Measurements from ENCODE around the gene CDS1.
"Not testable (repeated sequence)": the region's sequence is repeated elsewhere in the genome, so short reads cannot be mapped to it uniquely, and the experiment has no call there.

CDS1 gene

DNA sequence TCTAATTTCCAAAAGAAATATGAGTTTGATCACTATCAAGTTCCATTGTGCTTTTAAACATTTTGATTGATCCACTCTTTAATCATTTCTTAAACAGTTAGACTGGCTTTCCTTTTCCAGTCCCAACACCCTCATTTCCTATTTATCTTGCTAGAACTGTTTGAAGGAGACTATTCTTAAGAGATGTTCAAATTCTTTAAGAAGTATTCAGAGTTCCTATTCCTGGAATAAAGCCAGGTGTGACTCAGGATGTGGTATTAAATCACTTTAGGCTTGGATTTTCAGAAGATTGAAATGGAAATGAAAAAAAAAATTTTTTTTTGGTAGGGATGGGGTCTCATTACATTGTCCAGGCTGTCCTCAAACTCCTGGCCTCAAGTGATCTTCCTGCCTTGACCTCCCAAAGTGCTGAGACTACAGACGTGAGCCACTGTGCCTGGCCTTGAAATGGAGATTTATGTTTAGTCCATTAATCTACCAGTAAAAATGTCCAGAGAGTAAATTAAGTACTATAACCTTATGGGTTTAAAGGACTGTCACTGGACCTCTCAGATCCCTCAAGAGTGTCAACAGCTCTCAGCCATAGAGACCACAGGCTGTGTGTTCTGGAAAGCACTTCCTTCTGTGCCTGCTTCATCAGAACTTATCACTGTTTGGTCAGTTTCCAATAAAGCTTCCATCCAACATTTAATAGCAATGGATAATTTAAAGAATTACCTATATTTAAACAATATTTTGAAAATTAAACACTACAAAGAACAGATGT, 90.7 kb downstream of the CDS1 start:
- DNase-seq (ENCODE audit: low read depth in 2 of 2), result no peak

DNA sequence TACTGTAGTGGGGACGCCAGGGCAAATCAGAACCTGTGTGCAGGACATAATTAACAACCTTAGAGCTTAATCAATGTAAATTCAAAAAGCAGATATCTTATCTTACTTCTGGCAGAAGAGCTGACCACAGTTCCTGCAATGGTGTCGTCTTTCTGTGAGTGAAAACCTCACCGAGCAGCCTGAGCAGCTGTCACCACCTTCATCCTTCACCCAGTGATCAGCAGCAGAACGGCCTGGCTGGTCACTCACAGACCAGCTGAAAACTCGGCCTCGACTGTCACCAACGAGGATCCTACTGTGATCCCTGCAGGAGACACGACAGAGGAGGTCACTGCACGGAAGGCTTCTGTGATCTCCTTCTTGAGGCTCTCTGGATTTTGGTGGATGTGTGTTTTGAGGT, 94.2 kb downstream of the CDS1 start:
- DNase-seq (ENCODE audit: low read depth in 2 of 2), result no peak

DNA sequence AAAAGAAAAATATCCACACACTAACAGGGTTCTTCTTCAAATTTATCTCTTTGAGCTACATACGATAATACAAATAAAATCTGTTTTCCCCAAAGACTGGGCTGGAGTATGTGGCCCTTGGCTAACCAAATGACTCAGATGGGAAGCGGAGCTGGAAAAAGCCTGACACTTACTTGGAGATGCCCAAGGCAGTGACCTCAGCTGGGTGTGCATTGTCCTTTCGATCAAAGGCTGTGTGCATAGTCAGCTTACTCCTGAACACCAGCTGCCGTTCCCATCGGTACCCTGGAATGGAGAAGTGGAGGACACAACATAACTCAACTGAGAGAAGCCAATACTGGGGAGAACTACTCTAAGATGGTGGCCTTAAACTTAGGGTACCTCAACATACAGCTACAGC, 95.1 kb downstream of the CDS1 start:
- DNase-seq (ENCODE audit: low read depth in 2 of 2), result no peak

GRCh38 chr4:84678976-84679744, 96.2 kb downstream of the CDS1 start:
- DNase-seq (ENCODE audit: low read depth in 2 of 2), result no peak

DNA sequence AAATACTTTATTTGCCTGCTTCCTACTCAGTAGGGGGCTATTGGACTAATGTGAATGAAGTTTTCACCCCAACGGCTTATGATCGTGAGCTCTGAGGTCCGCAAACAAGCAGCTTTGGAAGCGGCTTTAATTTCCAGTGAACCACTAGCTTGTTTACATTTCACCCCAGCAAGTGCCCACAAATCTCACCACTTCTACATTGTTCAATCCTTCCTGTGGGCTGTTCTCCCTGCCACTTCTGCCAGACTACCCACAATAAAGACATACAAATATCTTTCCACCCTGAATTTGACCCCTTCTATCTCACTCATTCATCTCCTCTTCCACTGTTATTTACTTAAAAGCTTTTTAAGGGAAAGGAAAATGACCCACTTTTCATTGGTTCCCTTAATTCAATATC, 98.0 kb downstream of the CDS1 start:
- no peak for DNase-seq (ENCODE audit: low read depth in 2 of 2)

- no peak for DNase-seq (ENCODE audit: low read depth in 2 of 2)
Observed at GRCh38 chr4:84681486-84682274, 98.8 kb downstream of the CDS1 start.

DNA sequence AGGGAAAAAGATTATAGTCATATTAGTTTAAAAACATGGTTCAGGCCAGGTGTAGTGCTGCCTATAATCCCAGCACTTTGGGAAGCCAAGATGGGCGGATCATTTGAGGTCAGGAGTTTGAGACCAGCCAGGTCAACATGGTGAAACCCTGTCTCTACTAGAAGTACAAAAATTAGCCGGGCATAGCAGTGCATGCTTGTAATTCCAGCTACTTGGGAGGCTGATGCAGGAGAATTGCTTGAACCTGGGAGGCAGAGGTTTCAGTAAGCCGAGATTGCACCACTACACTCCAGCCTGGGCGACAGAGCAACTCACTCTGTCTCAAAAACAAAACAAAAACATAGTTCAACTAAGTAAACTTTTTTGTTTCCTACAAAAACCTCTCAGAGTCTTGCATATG, 99.7 kb downstream of the CDS1 start:
- DNase-seq (ENCODE audit: low read depth in 2 of 2), result not testable (repeated sequence)

DNA sequence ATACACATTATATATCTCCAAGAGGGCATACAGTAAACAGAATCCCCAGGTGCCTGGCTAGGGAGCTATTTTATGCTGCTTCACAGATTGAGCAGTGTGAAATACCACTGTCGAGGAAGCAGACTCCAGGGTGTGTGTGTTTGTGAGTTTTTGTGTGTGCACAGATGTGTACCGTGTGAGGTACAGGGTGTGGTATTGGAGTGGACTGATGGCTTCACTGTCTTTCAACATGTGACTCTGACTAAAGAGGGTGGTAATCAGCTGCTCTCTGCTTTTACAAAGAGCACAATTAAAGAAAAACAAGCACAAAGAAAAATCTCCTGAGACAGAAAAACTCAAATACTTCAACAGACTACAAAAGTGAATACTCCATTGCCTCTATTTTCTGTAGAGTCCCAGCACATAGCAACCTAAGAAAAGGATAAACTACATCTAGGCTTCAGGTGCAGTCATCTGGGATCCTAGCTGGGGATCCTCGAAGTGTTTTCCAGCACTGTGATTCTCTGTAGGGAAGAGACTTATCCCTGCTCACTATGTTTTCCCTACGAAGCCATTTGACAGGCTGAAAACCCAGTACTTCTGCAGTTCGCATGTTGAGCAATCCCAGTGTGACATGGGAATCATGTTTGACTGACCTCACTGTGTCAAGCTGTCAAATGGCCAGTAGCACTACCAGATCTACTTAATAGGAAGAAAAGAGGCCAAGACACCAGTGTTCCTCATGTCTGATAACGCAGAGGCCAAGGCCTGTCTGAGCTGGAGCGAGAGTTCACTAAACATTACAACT, 100.3 kb downstream of the CDS1 start:
- DNase-seq (ENCODE audit: low read depth in 2 of 2), result no peak

DNA sequence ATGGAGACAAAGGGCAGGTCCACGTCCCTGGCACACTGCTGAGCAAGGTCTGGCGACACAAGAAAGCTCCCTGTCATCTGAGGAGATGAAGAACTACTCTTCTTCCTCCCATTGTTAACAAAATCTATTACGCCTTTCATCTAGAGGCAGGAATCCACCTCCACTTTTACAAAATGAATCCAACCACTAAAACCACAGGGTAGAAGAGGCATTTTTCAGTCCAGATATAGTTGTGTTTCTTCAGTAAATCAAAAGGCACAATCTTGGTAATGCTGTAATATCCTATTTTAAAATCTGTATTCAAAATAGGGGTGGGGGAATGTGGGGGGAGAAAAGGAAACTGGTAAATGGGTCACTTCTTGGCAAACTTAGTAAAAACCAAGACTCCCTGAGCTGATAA, 101.4 kb downstream of the CDS1 start:
- DNase-seq (ENCODE audit: low read depth in 2 of 2), result no peak

DNA sequence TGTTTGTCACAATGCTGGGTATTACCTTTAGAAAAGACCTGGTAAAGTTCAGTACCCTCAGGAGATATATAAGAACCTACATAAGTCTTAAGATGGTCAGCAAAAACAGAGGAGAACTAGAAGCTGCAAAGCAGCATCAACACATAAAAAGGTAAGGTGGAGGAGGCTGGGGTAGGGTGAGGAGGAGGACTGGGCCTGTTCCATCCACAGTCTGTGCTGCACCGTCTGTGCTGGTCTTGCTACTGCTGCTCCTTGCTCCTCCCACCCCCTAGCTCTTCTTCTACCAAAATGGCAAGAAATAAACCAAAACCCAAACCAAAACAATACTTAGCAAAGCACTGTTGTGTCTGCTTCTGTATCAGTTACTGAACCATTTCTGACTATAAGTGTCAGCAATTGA, 102.2 kb downstream of the CDS1 start:
- DNase-seq (ENCODE audit: low read depth in 2 of 2), result no peak

- DNase-seq (ENCODE audit: low read depth in 2 of 2), result no peak
Observed at GRCh38 chr4:84688605-84689004, 105.7 kb downstream of the CDS1 start.

GRCh38 chr4:84689197-84689596, 106.3 kb downstream of the CDS1 start:
- DNase-seq (ENCODE audit: low read depth in 2 of 2), result no peak

DNA sequence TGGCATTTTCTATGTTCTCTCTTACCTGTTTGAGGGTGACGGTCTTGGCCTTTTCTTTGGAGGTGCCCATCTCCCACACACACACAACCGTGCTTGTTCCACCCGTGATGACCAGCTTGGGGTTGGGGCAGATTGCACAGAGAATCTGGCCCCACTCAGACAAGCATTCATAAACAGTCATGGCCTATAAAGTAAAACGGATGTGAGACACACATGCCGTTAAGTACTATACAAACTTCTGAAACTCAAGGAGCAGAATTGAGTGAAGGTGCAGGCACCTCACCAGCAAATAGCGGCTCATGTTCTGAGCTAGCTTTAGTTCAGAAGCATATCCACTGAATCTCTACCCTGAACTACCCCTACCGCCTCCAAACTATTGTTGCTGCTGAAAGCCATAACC, 107.6 kb downstream of the CDS1 start:
- no peak for DNase-seq (ENCODE audit: low read depth in 2 of 2)

DNA sequence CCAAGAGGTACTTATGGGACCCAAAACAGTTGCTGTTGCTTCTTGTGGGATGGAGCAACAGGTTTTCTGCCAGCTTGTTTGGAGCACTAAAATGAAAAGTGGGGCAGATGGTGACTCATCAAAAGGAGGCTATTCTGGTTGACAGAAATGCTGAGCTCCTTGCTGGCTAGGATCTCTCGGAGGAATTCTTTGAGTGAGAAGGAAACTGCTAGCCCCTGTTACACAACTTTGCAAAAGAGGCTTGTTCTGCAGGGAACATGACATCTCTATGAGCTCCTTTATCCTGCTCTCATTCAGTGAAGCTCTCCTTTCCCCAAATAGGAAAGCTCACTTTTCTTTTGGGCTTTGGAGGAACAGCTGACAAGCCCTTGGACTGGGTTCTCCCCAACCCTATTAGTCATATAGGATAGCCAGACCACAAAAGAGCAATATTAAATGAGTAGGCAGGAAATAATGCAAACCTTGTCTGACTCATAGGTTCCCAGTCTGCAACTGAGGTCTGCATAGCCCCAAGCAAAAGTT, 108.3 kb downstream of the CDS1 start:
- no peak for DNase-seq (ENCODE audit: low read depth in 2 of 2)

GRCh38 chr4:84691800-84692199, 108.9 kb downstream of the CDS1 start:
- no peak for DNase-seq (ENCODE audit: low read depth in 2 of 2)

DNA sequence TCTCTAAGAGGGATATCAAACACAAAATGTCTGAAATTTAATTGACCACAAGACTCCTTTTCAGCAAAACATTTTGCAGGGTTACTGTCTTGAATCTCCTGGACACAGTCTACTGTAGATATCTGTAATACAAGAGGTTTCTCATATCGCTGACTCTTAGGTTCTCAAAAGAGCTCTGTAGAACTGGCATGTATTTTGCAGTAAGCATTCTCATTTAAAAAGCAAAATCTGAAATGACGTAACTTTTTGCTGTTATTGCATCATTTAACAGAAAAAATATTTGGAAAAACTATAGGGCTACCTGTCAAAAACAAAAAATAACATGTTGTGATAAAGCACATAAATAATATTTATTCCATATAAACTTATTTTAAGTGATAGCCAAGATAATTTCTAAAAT, 114.2 kb downstream of the CDS1 start:
- no peak for DNase-seq (ENCODE audit: low read depth in 2 of 2)

DNA sequence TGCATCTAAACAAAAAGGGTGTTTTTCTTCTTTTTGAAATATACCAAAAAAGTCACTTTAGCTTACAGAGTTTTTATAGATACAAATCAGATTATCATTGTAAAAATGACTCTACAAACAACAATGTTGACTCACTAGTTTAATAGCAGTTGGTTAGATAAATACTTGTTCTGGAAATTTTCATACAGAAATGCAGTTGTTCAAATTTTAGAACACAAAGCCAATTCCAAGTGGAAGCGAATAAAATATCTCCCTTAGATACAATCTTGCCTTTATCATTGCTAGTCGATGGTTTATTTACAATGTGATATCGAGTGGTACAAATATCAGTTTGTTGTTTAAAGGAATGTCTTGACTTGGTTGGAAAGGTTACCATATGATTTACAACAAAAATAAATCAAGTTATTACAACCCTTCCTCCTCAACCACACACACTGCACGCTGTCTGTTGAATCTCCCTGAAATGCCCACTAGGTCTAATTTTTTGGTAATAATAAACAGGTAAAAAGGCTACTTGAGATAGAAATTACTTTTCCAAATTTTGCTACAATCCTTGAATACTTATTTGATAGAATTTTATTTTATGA, 114.8 kb downstream of the CDS1 start:
- DNase-seq (ENCODE audit: low read depth in 2 of 2), result no peak

- no peak for DNase-seq (ENCODE audit: low read depth in 2 of 2)
Observed at GRCh38 chr4:84699001-84699671, 116.2 kb downstream of the CDS1 start.
